A549 treated with CpdA at 1 μM for 4 hours (cell line): ENCODE results near the gene OR10A6. TPM values are rescaled to one million over a fixed set of nuclear protein-coding genes. Genes with fewer than 3 reads are reported as not detected.

Source experiments
- total RNA-seq: library from RNA; stranded (reverse); fragments of 200-300 nt; extraction: Qiagen RNA extraction; gene quantifications from 5 replicates; pipeline ENCODE4 v1.2.3, GENCODE V29; 2022; ENCODE audit warnings: low read depth

Gene OR10A6, protein sequence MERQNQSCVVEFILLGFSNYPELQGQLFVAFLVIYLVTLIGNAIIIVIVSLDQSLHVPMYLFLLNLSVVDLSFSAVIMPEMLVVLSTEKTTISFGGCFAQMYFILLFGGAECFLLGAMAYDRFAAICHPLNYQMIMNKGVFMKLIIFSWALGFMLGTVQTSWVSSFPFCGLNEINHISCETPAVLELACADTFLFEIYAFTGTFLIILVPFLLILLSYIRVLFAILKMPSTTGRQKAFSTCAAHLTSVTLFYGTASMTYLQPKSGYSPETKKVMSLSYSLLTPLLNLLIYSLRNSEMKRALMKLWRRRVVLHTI
- not detected in 5 replicates for total RNA-seq

DNA sequence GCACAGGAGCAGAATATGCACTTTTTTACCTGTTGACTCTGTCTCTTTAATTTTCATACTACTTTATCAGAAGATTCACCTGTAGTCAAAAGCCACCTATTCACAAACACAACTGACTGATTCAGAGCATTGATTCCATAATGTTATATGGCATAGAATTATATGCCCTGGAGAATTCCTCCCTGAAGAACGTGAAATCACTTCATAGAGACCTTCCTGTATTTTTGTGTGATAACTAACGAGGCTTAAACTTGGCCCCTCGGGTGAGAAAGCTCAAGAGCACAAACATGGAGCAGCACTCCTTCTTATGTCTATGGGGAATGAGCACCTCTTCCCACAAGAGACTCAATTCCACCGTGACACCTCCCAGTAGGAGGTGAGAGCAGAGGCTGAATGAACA is at the start of gene OR10A6:
TSS of gene OR10A6 (minus strand) at position 101 of the 400 bp plus-strand sequence. CDS start 2,606 bp downstream, outside the sequence.

DNA sequence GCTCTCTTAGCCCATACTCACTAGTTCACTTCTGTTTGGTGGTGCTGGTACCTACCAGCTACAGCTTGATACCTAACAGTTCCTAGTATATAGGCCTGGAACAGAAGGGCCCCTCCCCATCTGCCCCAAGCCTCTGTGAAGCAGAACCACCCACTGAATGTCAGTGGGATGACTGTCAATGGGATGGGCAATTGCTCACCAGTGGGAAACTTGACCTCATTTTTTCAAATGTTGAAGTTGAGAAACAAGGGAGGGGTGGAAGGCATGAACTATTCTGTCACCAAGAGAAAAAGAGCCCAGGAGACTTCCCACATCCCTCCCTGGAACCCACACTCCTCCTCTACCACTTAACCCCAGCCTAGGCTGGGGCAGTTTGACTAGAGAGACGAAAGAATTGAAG is 34.3 kb upstream of the OR10A6 start, which contains the start of gene NLRP10:
TSS of gene NLRP10 (minus strand) at position 62 of the 400 bp plus-strand sequence. CDS start 1,952 bp downstream, outside the sequence.

DNA sequence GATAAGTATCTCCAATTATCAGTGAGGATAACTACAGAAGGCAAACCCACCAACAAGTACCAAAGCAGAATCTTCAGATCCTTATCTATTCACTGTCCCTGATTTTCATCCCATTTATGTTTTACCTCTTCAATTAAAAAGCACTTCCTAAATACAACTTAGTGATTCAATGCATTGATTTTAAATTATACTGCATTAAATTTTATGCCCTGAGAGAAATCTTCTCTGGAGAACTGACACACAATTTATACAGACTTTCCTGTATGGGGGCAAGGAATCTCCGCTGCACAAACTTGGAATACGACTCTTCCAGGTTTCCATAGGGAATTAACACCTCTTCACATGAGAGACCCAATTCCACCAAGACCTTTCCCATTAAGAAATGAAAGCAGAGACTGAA is 10.5 kb upstream of the OR10A6 start, which contains the start of gene OR10A3:
TSS of gene OR10A3 (minus strand) at position 101 of the 400 bp plus-strand sequence. CDS start 2,188 bp downstream, outside the sequence.

Other genes with a start within 250 kb of the OR10A6 start
- gene OVCH2, start 224.8 kb downstream of the OR10A6 start, total RNA-seq = not detected in 5 replicates
- gene OR5P2, start 134.3 kb downstream of the OR10A6 start, total RNA-seq = not detected in 5 replicates
- gene OR5P3, start 100.4 kb downstream of the OR10A6 start, total RNA-seq = not detected in 5 replicates
- not detected in 5 replicates for gene OR10A3, start 10.4 kb upstream of the OR10A6 start, total RNA-seq
- gene NLRP10, start 34.2 kb upstream of the OR10A6 start, total RNA-seq = 0.02 TPM in 1 of 5 replicates, not detected in the others
- gene EIF3F, start 56.1 kb upstream of the OR10A6 start, total RNA-seq = 320 to 353 TPM (median 337 TPM) in 5 replicates
- 5.7 to 8.6 TPM (median 7.9 TPM) in 5 replicates for gene TUB, start 149.9 kb upstream of the OR10A6 start, total RNA-seq
- gene RIC3, start 237.8 kb upstream of the OR10A6 start, total RNA-seq = 0.95 to 5.3 TPM (median 1.8 TPM) in 5 replicates